Loucy (cell line): ENCODE results near the gene TRAPPC14.

Experiments
- H2AFZ ChIP-seq: fragments of 200-600 bp; sonication (generic); 2 replicates; pipeline ENCODE4 v1.6.0; 2016; ENCODE audit warnings: antibody characterized with exemption, mild to moderate bottlenecking, low read length, moderate library complexity
- H3F3A ChIP-seq: fragments of 200-600 bp; 2 replicates; pipeline ENCODE4 v1.6.0; 2016; ENCODE audit warnings: antibody characterized with exemption, low read depth, mild to moderate bottlenecking
- H3K27me3 ChIP-seq: fragments of 200-600 bp; sonication (generic); 2 replicates; pipeline ENCODE4 v1.6.1; 2014; ENCODE audit warnings: low read length, mild to moderate bottlenecking; ENCODE audit not compliant: insufficient read depth, poor library complexity, severe bottlenecking
- H3K36me3 ChIP-seq: fragments of 200-600 bp; sonication (generic); 2 replicates; pipeline ENCODE4 v1.6.1; 2016; ENCODE audit warnings: low read length; ENCODE audit not compliant: insufficient read depth
- H3K4me1 ChIP-seq: fragments of 200-600 bp; sonication (generic); 2 replicates; pipeline ENCODE4 v1.5.1; 2014; ENCODE audit warnings: low read length, mild to moderate bottlenecking; ENCODE audit not compliant: insufficient read depth, poor library complexity, severe bottlenecking
- H3K4me2 ChIP-seq: fragments of 200-600 bp; sonication (generic); 2 replicates; pipeline ENCODE4 v1.6.0; 2014; ENCODE audit warnings: antibody characterized with exemption, low read length, low read depth, mild to moderate bottlenecking; ENCODE audit not compliant: poor library complexity, severe bottlenecking
- H3K4me3 ChIP-seq: fragments of 200-600 bp; sonication (generic); 2 replicates; pipeline ENCODE4 v1.5.1; 2014; ENCODE audit warnings: low read length, mild to moderate bottlenecking, mixed read lengths; ENCODE audit not compliant: poor library complexity, severe bottlenecking
- H3K79me2 ChIP-seq: fragments of 200-600 bp; sonication (generic); 2 replicates; pipeline ENCODE4 v1.6.1; 2014; ENCODE audit warnings: low read length; ENCODE audit not compliant: insufficient read depth
- H3K9ac ChIP-seq: fragments of 200-600 bp; sonication (generic); 2 replicates; pipeline ENCODE4 v1.6.0; 2014; ENCODE audit warnings: mild to moderate bottlenecking, low read depth, low read length, moderate library complexity; ENCODE audit not compliant: poor library complexity, severe bottlenecking
- H3K9me2 ChIP-seq: fragments of 200-600 bp; sonication (generic); replicated peaks from 2 replicates; pipeline ENCODE4 v1.6.1; 2016; ENCODE audit warnings: low read depth, low read length, mixed read lengths
- H3K9me3 ChIP-seq: fragments of 200-600 bp; sonication (generic); 2 replicates; pipeline ENCODE4 v1.6.1; 2014; ENCODE audit warnings: mild to moderate bottlenecking, antibody characterized with exemption, low read length, low read depth; ENCODE audit not compliant: insufficient read depth
- H4K20me1 ChIP-seq: fragments of 200-600 bp; sonication (generic); 2 replicates; pipeline ENCODE4 v1.6.0; 2014; ENCODE audit warnings: antibody characterized with exemption, low read length, mild to moderate bottlenecking; ENCODE audit not compliant: insufficient read depth, poor library complexity, severe bottlenecking
- CTCF ChIP-seq: fragments of 200-600 bp; sonication (generic); conservative IDR thresholded peaks from 2 replicates; pipeline ENCODE4 v1.5.1; 2014; ENCODE audit warnings: mild to moderate bottlenecking, antibody characterized with exemption, low read length
- EZH2phosphoT487 ChIP-seq: fragments of 200-600 bp; IDR thresholded peaks from 2 replicates; pipeline ENCODE4 v1.6.1; 2018; ENCODE audit warnings: antibody characterized with exemption, mild to moderate bottlenecking, moderate library complexity, borderline replicate concordance

TRAPPC14 gene

GRCh38 chr7:100105534-100105933, 53.0 kb downstream of the TRAPPC14 start:
- Histone ChIP-seq H3K36me3 (peaks cover 15% of the 10 kb centered on the region; the same call in 1 of the 2 replicates), H3K9me2 (no peaks in the 10 kb centered on the region), H2AFZ (no peak overlapping the region), H3F3A (no peaks in the 10 kb centered on the region), H3K4me1 (peaks cover 9% of the 10 kb centered on the region), H3K4me2 (no peak overlapping the region), H3K9me3 (no peaks in the 10 kb centered on the region), H3K9ac (no peak overlapping the region), H3K4me3 (no peak overlapping the region), H4K20me1 (peaks cover 3% of the 10 kb centered on the region), H3K79me2 (peaks cover 23% of the 10 kb centered on the region), H3K27me3 (peaks cover 4% of the 10 kb centered on the region)
- TF ChIP-seq CTCF = no peak
- no peak for TF ChIP-seq EZH2phosphoT487
